SK-N-SH treated with all-trans-retinoic acid at 6 μM for 48 hours (cell line): ENCODE measurements around the gene PLXNA4.

Source experiments
- CSDC2 ChIP-seq: fragments of 250-450 bp; sonication (Bioruptor Pico); IDR thresholded peaks from 2 replicates; pipeline ENCODE4 v1.5.0; 2020; ENCODE audit warnings: mild to moderate bottlenecking, moderate library complexity
- OSR1 ChIP-seq: fragments of 250-450 bp; sonication (Bioruptor Pico); IDR thresholded peaks from 2 replicates; pipeline ENCODE4 v1.8.0; 2022; ENCODE audit warnings: moderate library complexity, mild to moderate bottlenecking, inconsistent platforms
- TCF4 ChIP-seq: fragments of 250-450 bp; sonication (Bioruptor Pico); IDR thresholded peaks from 2 replicates; pipeline ENCODE4 v1.8.0; 2021; ENCODE audit warnings: mild to moderate bottlenecking, moderate library complexity, borderline replicate concordance
- ZFP3 ChIP-seq: fragments of 250-450 bp; sonication (Bioruptor Pico); IDR thresholded peaks from 2 replicates; pipeline ENCODE4 v1.5.0; 2020; ENCODE audit warnings: mild to moderate bottlenecking, moderate library complexity
- ZFP30 ChIP-seq: fragments of 450-650 bp; formaldehyde crosslinking; IDR thresholded peaks from 2 replicates; pipeline ENCODE4 v1.5.0; 2022; ENCODE audit warnings: mild to moderate bottlenecking, moderate library complexity
- ZNF565 ChIP-seq: fragments of 450-650 bp; formaldehyde crosslinking; conservative IDR thresholded peaks from 2 replicates; pipeline ENCODE4 v1.5.0; 2020; ENCODE audit warnings: low read depth, mild to moderate bottlenecking, moderate library complexity
- TF ChIP-seq, protein P1 (sequence below): fragments of 250-450 bp; sonication (Bioruptor Pico); IDR thresholded peaks from 2 replicates; pipeline ENCODE4 v1.8.0; 2020; ENCODE audit warnings: mild to moderate bottlenecking, moderate library complexity, borderline replicate concordance
- TF ChIP-seq, protein P2 (sequence below): fragments of 250-450 bp; sonication (Bioruptor Pico); IDR thresholded peaks from 2 replicates; pipeline ENCODE4 v1.5.1; 2020; ENCODE audit warnings: low read depth, mild to moderate bottlenecking, moderate library complexity
- TF ChIP-seq, protein P3 (sequence below): fragments of 250-450 bp; sonication (Bioruptor Pico); IDR thresholded peaks from 2 replicates; pipeline ENCODE4 v1.8.0; 2021; ENCODE audit warnings: low read depth, mild to moderate bottlenecking, moderate library complexity, borderline replicate concordance

DNA sequence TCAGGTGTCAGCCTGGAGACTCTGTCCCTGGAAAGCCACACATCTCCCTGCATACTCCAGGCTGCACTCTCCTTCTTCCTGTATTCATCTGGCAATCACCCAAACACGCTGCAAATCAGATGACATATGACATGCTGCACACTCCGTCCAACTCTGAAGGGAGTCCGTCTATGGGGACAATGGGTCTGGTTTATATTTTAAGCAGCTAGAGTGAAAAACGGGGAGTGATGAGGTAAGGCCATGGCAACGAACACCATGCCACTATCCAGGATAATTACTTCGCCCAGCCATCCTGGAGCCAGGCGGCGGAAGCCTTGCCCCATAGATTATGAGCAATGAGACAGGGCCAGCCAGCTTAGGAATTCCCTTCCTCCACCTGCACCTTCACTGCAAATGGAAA, 140.1 kb downstream of the PLXNA4 start:
- TF ChIP-seq CSDC2 (CRISPR knock-in tag) (peak; percentile 64; the same call in 1 of the 2 replicates), TCF4 (peak; percentile 59; the same call in 1 of the 2 replicates), ZFP30 (CRISPR knock-in tag) (no peak), ZFP3 (CRISPR knock-in tag) (peak; percentile 49; the same call in 1 of the 2 replicates), ZNF565 (CRISPR knock-in tag) (0 out of 2 replicates have a peak, but pooled peaks have one; percentile 14), OSR1 (CRISPR knock-in tag) (no peak)
- TF ChIP-seq, protein P1, sequence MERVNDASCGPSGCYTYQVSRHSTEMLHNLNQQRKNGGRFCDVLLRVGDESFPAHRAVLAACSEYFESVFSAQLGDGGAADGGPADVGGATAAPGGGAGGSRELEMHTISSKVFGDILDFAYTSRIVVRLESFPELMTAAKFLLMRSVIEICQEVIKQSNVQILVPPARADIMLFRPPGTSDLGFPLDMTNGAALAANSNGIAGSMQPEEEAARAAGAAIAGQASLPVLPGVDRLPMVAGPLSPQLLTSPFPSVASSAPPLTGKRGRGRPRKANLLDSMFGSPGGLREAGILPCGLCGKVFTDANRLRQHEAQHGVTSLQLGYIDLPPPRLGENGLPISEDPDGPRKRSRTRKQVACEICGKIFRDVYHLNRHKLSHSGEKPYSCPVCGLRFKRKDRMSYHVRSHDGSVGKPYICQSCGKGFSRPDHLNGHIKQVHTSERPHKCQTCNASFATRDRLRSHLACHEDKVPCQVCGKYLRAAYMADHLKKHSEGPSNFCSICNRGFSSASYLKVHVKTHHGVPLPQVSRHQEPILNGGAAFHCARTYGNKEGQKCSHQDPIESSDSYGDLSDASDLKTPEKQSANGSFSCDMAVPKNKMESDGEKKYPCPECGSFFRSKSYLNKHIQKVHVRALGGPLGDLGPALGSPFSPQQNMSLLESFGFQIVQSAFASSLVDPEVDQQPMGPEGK (CRISPR knock-in tag) = no peak
- TF ChIP-seq, protein P2, sequence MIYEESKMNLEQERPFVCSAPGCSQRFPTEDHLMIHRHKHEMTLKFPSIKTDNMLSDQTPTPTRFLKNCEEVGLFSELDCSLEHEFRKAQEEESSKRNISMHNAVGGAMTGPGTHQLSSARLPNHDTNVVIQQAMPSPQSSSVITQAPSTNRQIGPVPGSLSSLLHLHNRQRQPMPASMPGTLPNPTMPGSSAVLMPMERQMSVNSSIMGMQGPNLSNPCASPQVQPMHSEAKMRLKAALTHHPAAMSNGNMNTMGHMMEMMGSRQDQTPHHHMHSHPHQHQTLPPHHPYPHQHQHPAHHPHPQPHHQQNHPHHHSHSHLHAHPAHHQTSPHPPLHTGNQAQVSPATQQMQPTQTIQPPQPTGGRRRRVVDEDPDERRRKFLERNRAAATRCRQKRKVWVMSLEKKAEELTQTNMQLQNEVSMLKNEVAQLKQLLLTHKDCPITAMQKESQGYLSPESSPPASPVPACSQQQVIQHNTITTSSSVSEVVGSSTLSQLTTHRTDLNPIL (CRISPR knock-in tag) = peak; percentile 83
- TF ChIP-seq, protein P3, sequence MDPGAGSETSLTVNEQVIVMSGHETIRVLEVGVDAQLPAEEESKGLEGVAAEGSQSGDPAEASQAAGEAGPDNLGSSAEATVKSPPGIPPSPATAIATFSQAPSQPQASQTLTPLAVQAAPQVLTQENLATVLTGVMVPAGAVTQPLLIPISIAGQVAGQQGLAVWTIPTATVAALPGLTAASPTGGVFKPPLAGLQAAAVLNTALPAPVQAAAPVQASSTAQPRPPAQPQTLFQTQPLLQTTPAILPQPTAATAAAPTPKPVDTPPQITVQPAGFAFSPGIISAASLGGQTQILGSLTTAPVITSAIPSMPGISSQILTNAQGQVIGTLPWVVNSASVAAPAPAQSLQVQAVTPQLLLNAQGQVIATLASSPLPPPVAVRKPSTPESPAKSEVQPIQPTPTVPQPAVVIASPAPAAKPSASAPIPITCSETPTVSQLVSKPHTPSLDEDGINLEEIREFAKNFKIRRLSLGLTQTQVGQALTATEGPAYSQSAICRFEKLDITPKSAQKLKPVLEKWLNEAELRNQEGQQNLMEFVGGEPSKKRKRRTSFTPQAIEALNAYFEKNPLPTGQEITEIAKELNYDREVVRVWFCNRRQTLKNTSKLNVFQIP (CRISPR knock-in tag) = no peak
